Adrenal gland (tissue), 5 donors: ENCODE data around the gene STK24.

Source experiments
- POLR2A ChIP-seq, 2 donors: fragments of 450-650 bp; IDR thresholded peaks; one replicate each; pipeline ENCODE4 v1.6.1; 2017; ENCODE audit warnings: antibody characterized with exemption in 2 of 2, mild to moderate bottlenecking in 2 of 2, moderate library complexity in 1 of 2
- TF ChIP-seq, protein P1 (sequence below), 6 experiments: fragments of 450-650 bp in 4 of 6; fragments of 200-600 bp in 2 of 6; sonication (generic) in 1 of 6; IDR thresholded peaks; 1 replicate in 5 of 6; 2 replicates in 1 of 6; pipeline versions ENCODE4 v1.5.1 to v1.8.0; 2016 to 2021; ENCODE audit warnings: antibody characterized with exemption in 6 of 6, mild to moderate bottlenecking in 2 of 6, moderate library complexity in 1 of 6
- donor health status: DM: no; HTN: no; CAD: no.

DNA sequence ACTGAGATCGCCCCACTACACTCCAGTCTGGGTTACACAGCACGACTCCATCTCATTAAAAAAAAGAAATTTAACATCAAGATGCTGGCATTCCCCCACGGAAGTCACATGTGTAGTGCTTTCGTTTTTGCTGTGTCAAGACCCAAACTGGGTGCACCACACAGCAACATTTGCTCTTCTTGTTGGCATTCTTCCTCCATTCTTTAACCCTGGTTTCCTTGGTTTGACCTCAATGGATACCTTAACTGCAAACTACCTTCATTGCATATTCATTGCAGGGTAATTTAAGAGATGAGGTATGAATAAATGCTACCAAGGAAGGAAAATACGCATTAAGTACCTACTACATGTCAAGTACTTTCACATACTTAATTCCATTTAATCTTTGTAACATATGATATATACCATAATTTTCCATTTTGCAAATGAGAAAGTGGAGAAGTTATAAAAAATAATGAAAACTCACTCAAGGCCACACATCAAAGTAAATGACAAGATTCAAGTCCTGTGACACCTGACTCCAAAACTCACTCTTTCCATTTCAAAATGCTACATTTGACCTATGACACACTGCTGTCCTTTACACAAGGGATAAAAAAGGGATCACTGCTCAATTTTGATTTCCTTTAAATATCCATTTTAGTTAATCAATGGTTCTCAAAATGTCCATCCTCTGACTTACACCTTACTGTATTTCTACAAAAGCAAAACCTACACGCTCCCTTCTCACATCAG is 59.2 kb downstream of the STK24 start:
- TF ChIP-seq POLR2A (IDR thresholded peaks at IDR 0.05) = no peak
- TF ChIP-seq, protein P1, sequence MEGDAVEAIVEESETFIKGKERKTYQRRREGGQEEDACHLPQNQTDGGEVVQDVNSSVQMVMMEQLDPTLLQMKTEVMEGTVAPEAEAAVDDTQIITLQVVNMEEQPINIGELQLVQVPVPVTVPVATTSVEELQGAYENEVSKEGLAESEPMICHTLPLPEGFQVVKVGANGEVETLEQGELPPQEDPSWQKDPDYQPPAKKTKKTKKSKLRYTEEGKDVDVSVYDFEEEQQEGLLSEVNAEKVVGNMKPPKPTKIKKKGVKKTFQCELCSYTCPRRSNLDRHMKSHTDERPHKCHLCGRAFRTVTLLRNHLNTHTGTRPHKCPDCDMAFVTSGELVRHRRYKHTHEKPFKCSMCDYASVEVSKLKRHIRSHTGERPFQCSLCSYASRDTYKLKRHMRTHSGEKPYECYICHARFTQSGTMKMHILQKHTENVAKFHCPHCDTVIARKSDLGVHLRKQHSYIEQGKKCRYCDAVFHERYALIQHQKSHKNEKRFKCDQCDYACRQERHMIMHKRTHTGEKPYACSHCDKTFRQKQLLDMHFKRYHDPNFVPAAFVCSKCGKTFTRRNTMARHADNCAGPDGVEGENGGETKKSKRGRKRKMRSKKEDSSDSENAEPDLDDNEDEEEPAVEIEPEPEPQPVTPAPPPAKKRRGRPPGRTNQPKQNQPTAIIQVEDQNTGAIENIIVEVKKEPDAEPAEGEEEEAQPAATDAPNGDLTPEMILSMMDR (IDR thresholded peaks at IDR 0.05) = no peak
